IPS DF 4.7 (cell line): ENCODE measurements around the gene EPHB1.

Experiments used
- DNase-seq: peaks from one replicate; pipeline ENCODE4 v3.0.0-alpha.2; 2013; ENCODE audit warnings: low spot score; ENCODE audit errors: extremely low read depth

EPHB1 gene

GRCh38 chr3:134847349-134847748, 52.3 kb downstream of the EPHB1 start:
- DNase-seq = no peak

GRCh38 chr3:134849561-134849960, 54.5 kb downstream of the EPHB1 start:
- no peak for DNase-seq

GRCh38 chr3:134850761-134851160, 55.7 kb downstream of the EPHB1 start:
- DNase-seq = no peak

GRCh38 chr3:134852132-134852531, 57.1 kb downstream of the EPHB1 start:
- DNase-seq = no peak

GRCh38 chr3:134852893-134853351, 57.9 kb downstream of the EPHB1 start:
- no peak for DNase-seq

GRCh38 chr3:134854254-134854653, 59.2 kb downstream of the EPHB1 start:
- no peak for DNase-seq

- DNase-seq = no peak
Observed at GRCh38 chr3:134857356-134857755, 62.3 kb downstream of the EPHB1 start.

GRCh38 chr3:134857776-134858362, 62.8 kb downstream of the EPHB1 start:
- DNase-seq = no peak

- no peak for DNase-seq
Observed at GRCh38 chr3:134858441-134859035, 63.5 kb downstream of the EPHB1 start.

- no peak for DNase-seq
Observed at GRCh38 chr3:134859341-134859740, 64.3 kb downstream of the EPHB1 start.

- DNase-seq = no peak
Observed at GRCh38 chr3:134860141-134860540, 65.1 kb downstream of the EPHB1 start.

GRCh38 chr3:134863915-134864314, 68.9 kb downstream of the EPHB1 start:
- no peak for DNase-seq

GRCh38 chr3:134864636-134865035, 69.6 kb downstream of the EPHB1 start:
- no peak for DNase-seq

- no peak for DNase-seq
Observed at GRCh38 chr3:134867277-134867676, 72.2 kb downstream of the EPHB1 start.

- no peak for DNase-seq
Observed at GRCh38 chr3:134869153-134869726, 74.2 kb downstream of the EPHB1 start.

- no peak for DNase-seq
Observed at GRCh38 chr3:134871818-134872217, 76.8 kb downstream of the EPHB1 start.

GRCh38 chr3:134872440-134873388, 77.7 kb downstream of the EPHB1 start:
- no peak for DNase-seq

GRCh38 chr3:134873789-134874188, 78.7 kb downstream of the EPHB1 start:
- DNase-seq = no peak

- no peak for DNase-seq
Observed at GRCh38 chr3:134874737-134875413, 79.8 kb downstream of the EPHB1 start.

- no peak for DNase-seq
Observed at GRCh38 chr3:134876836-134877235, 81.8 kb downstream of the EPHB1 start.

GRCh38 chr3:134877788-134878187, 82.7 kb downstream of the EPHB1 start:
- DNase-seq = no peak
